Measurements from ENCODE around the gene RAD18.
A peak's percentile ranks its signal among the peaks of the same experiment; 100 is the strongest.

RAD18 gene

GRCh38 chr3:8963137-8963853 is at the start of gene RAD18:
Gene RAD18, minus strand, starts transcription at chr3:8963472. Its CDS starts 87 bp downstream, at chr3:8963385.
- DNase-seq = peak; percentile 13 to 93 (median 82)

- no peak for DNase-seq
These were observed 49.2 kb upstream of the RAD18 start for GRCh38 chr3:9012521-9012920.

GRCh38 chr3:9009976-9010545 is 46.8 kb upstream of the RAD18 start:
- DNase-seq = no peak

- DNase-seq = no peak
These were observed 45.4 kb upstream of the RAD18 start for GRCh38 chr3:9008550-9009255.

GRCh38 chr3:9007928-9008327 is 44.7 kb upstream of the RAD18 start:
- no peak for DNase-seq

- no peak for DNase-seq
These were observed 43.9 kb upstream of the RAD18 start for GRCh38 chr3:9007213-9007612.

GRCh38 chr3:9000041-9000440 is 36.8 kb upstream of the RAD18 start:
- DNase-seq = no peak

- DNase-seq = no peak
These were observed 33.9 kb upstream of the RAD18 start for GRCh38 chr3:8997151-8997550.

- peak in 47 of 56 donors; percentile 6 to 84 (median 41) for DNase-seq
These were observed 33.4 kb upstream of the RAD18 start for GRCh38 chr3:8996681-8997121.

GRCh38 chr3:8996216-8996615 is 32.9 kb upstream of the RAD18 start:
- no peak for DNase-seq

- DNase-seq = no peak
These were observed 31.0 kb upstream of the RAD18 start for GRCh38 chr3:8994226-8994625.

- DNase-seq = no peak
These were observed 30.1 kb upstream of the RAD18 start for GRCh38 chr3:8993331-8993730.

GRCh38 chr3:8992854-8993253 is 29.6 kb upstream of the RAD18 start:
- no peak for DNase-seq

GRCh38 chr3:8992199-8992598 is 28.9 kb upstream of the RAD18 start:
- no peak for DNase-seq

GRCh38 chr3:8990266-8991215 is 27.3 kb upstream of the RAD18 start:
- DNase-seq = no peak

GRCh38 chr3:8988791-8989558 is 25.7 kb upstream of the RAD18 start:
- no peak for DNase-seq

- DNase-seq = peak in 1 of 56 donors; percentile 46
These were observed 25.0 kb upstream of the RAD18 start for GRCh38 chr3:8988384-8988655.

GRCh38 chr3:8987645-8988383 is 24.5 kb upstream of the RAD18 start:
- DNase-seq = peak in 44 of 56 donors; percentile 9 to 84 (median 40)

GRCh38 chr3:8987226-8987625 is 24.0 kb upstream of the RAD18 start:
- no peak for DNase-seq

GRCh38 chr3:8986741-8987140 is 23.5 kb upstream of the RAD18 start:
- DNase-seq = no peak
